HUDEP-2 (cell line): ENCODE measurements around the gene WNT7B.

Experiments used
- DNase-seq, 76 experiments: peaks; one replicate each; lab custom pipeline; 2025; ENCODE audit not compliant: unreplicated experiment in 76 of 76; lab: John Stamatoyannopoulos, UW

The WNT7B gene

DNA sequence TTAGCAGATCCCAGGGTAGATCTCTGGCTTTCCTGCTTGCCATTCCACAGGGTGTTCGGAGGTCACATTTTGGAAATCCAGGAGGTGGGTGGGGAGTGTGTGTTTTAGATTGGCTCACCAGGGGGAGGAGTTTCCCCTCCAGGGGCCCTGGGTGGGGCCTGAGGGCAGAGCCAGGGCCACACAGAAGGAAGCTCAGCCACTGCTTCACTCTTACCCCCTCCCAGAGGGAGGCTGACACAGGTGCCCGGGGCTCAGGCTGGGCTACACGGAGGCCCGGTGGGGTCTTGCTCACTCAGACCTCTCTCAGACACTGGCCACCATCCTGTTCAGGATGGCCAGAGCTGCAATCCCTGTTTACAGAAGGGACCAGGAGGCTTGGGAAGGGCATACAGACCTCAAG is 2.5 kb downstream of the WNT7B start:
- DNase-seq: no peak

DNA sequence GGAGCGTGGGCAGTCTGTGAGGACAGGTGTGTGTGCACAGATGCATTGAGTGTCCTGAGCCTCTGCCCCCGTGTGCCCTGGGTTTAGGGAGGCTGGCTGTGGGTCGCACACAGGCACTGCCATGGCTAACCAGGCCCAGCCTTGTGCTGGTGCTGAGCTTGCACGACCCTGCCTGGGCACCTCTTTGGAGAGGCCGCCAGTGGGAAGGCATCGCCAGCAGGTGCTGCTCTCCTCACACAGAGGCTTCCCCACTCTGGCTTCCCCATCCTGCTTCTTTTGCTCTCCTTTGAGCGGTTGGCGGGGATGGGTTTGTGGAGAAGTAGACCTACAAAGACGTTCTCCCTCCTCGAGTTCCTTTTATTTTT is 4.1 kb downstream of the WNT7B start:
- no peak for DNase-seq

DNA sequence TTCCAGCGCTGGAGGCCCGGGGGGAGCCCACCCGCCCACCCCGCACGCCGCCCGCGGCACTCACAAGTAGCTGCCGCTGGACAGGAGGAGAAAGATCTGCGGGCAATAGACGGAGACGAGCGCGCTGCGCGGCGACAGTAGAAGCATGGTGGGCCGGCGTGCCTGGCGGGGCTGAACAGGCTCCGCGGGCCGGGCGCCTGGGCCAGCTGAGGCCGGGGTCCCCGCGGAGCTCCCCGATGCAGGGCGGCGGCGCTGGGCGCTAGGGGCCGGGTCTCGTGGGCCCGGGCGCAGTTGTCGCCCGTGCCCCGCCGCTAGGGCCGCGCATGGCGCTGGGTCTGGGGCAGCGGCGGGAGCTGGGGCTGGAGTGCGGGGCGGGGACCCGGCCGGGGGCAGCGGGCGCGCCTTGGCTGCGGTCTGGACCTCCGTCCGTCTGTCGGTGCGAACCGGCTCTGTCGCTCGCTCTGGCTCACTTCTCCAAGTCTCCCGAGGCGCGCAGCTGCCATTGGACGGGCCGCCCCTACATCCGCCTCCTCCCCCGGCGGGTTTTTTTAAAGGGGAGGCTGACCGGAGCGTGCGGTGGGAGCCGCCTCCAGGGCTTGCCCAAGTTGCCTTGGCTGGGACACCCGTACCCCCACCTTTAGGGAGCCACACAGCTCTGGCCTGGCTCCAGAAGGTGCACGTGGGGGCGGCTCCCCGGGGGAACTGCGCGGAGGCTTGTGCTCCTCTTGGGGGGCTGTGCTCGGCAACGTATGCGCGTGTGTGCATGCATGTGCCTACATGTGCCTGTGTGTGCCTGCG is 4.7 kb downstream of the WNT7B start:
- no peak for DNase-seq

DNA sequence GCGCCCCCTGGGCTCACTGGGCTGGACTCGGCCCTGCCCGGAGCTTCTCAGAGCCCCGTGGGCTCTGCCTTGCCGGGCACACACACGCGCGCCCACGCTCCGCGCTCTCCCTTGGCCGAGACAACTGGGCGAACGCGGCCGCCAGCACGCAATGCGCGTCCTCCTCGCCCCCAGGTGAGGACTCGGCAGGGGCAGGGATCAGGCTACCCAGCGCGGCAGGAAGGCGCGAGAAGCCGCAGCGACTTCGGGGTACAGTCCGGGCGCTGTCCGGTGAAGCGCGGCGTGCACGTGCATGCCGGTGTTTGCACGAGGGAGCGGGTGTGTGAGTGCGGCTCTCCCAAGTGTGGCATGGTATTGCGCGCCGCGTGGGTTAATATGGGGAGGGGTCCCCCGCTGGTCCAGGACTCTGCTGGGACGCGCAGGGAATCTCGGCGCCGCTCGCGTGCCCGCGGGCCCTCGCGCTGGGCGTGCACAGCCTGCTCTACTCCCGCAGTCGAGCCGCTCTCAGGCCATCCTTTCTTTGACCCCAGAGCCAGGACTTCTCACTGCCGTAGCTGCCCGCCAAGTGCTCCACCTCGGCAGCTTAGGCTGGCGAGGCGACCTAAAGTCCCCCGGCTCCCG is 5.4 kb downstream of the WNT7B start:
- no peak for DNase-seq

DNA sequence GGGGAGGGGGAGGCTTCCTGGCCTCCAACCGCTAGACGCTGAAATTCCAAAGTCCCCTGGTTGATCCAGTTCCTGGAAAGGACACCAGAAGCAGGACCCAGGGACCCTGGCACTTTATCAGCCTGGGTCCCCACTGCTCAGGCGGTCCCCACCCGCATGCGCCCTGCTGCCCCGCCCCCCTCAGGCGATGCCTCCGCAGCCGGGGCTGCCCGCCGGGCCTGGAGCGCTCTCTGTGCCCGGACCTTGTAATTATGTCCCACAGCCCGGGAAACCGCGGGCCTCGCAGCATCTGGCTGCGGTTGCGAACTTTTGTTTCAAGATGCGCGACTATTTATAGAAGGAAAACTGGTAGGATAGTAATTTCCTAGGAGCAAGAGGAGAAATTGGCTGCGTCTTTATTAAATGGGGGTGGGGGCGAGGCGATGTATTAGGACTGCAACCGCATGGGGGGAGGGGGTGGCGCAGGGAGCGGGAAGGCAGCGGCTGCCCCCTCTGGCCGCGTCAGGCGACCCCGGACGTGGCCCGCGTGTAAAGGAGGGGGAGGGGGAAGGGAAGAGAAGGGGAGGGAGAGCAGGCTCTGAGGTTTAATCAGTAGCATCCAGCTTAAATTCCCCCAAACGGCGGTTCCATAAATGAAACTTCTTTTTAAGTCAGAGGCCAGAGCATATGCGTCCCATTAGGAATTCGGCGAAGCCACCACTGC is 6.1 kb downstream of the WNT7B start:
- no peak for DNase-seq

DNA sequence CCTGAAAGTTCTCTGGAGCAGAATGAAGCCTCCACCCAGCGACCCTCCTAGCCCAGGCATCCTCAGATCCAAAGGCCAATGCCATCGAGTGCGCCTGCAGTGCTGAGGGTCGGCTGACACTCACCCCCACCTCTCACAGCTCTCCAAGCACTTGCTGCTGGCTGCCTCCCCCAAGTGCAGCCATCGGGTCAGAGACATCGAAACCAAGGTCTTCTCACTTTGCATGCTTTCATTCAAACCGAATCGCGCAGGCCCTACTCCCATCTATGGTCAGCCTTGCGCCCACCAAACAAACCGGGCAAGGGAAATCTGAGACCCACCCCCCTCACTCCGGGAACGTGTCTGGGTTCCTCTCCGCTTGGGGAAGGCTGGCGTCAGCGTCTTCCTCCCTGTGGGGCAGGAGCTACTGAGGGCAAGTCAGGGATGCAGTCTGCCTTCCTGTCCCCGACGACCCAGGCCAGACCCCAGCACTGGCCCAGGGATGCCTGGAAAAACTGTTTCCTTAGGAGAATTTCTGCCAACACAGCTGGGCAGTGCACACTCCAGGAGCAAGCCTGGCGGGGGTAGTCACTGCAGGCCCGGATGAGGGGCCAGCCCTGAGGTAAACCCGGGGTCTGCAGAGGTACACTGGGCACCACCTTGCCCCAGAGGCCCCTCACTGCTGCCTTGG is 7.0 kb downstream of the WNT7B start:
- no peak for DNase-seq

DNA sequence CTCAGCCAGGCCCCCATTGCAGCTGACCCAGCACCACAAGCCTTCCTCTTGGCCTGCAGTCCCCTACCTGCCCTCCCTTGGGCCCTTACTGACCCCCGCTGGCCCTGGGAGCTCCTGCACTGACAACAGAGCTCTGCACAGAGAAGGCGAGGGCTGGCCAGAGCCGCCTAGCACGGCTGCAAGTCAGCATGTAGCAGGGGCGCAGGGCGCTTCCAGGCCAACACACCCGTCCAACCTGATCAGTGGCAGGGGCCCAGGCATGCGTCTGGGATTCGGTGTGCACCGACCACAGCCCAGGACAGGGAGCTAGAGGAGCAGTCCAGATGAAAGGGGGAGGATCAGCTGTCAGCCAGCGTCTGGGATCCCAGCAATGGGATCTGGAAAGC is 7.6 kb downstream of the WNT7B start:
- DNase-seq: no peak

DNA sequence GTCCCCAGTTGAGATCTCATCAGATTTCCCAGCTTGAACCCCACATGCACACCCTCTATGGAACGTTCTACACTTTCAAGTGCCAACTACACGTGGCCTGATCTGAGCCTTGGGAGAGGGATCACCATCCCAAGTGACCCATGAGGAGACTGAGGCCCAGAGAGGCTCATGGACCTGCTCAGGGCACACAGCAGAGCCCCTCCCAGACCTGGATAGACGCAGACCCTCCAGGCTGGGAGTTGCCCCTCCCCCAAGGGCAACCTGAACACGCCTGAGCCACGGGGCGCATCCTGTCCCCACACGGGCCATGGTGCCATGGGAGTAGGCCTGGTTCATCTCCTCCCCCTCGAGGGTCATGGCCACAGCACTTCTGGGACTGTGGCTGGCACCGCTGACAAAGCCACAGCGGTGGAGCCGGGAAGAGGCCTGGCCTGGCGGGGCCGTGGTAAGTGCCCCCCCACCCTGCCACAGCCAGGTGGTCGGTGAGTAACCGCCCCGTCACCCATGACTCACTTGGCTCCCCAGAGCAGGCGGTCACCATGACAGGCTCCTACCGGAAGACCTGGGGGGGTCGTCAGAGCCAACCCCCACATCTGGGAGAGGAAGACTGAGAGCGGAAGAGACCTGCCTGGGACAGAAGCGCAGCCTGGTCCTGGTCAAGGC is 8.1 kb downstream of the WNT7B start:
- no peak for DNase-seq

DNA sequence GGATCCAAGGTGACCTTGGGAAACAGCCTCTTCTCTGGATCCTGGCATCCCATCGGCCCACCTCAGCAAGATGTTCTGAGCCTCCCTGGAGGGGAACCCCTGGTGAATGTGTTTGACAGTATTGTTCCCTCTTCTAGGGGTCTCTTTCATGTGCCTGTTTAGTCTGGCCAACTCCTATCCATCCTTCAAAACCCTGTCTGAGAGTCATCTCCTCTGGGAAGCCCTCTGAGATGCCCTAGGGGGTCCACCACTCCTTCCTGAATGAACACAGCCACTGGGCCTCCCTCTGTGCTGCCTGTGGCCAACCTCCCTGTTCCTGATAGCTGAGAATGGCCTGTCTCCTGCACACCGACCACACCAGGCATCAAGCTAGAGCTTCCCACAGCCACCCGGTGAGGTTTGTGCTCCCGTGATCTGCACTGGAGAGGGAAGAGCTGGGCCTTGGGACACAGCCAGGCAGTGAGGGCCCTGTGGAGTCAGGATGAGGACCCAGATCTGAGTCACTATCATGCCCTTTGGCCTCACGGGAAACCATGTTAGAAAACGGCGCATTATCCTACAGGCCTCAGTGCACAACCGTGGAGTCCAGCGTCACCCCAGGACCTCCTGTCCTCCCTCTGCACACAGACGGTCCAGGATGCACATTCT is 8.8 kb downstream of the WNT7B start:
- no peak for DNase-seq

DNA sequence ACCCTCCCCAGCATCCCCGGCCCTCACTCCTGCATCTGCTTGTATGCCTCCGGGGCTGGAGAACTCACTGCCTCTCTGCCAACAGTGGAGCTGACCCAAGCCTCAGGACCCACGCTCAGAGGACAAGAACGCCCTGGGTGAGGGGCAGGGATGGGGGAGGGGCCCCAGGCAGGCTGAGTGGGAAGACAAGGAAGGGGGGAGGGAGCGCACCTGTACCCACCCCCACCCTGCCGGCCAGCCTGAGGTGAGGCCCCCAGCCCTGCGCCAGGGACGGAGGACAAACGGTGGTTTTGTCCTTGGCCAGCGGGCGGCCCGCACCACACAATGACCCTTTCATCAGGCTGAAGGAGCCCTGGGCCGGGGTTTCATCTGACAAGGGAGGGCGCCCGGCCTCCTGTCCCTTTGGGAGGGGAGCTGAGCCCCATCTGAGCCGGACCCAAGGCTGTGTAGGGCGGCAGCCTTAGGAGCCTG is 10.0 kb downstream of the WNT7B start:
- DNase-seq: no peak

DNA sequence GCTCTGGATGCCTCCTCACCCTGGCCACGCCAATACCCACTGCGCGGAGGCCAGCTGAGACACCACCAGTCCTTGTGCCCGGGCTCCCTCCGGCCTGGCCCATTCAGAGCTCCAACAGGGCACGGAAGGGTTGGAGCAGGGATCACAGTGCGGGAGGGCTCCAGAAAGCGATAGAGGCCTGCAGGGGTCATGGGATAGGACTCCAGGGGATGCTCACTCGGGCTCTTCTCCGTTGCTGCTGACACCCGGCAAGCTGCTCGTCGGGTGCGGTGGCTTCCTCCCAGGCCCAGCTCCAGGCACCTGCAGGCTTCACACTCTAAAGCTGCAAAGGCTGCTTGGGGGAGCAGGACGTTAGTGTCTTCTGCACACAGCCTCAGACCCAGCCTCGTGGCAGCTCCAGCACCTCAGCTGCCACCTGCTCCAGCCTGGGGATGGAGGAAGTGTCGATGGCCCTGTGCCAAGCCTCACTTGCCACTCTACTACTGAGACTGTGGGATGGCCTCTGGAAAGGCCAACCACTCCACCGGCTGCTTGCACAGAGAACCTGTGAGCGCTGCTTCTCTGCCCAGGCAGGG is 10.6 kb downstream of the WNT7B start:
- no peak for DNase-seq

DNA sequence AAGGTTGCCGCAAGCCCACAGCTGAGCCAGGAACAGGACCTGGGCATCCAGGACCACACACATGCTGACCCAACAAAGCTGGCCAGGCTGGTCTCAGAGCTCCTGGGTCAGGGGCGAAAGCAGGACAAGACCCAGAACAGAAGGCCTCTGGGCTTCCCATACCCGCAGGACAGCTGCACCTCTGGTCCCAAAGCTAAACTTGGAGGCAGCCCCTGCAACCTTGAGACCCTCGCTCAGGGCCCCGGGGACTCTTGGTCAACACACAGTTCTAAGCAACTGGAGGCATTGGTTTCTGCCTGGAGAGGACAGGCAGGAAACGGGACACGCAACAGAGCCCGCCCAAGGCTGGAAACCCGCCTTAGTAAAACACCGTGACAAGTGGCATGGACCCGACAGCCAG is 11.4 kb downstream of the WNT7B start:
- DNase-seq: no peak

DNA sequence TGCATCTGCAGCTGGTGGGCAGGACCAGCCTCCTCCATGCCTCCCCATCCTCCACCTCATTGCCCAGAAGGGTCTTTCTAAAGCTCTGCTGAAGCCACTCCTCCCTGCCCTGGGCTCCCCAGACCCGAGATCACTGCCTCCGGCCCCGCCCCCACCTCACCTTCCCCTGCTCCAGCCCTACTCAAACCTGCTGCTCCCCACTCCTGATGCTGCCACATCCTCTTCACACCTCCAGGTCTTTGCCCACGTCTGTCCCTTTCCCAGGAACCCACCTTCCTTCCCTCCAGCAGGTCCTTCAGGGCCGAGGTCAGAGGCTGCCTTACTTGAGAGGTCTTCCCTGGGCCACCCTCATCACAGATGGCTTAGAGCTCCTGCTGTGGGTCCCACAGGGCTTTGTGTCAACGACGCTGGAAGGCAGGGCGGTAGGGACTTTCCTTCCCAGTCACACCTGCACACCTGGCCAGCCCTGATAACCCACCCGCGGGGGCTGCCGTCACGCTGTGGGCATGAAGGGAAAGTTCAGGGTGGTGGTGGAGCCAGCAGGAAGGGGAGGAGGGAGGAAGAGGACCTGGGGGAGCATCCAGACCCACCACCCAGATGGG is 11.9 kb downstream of the WNT7B start:
- DNase-seq: no peak

DNA sequence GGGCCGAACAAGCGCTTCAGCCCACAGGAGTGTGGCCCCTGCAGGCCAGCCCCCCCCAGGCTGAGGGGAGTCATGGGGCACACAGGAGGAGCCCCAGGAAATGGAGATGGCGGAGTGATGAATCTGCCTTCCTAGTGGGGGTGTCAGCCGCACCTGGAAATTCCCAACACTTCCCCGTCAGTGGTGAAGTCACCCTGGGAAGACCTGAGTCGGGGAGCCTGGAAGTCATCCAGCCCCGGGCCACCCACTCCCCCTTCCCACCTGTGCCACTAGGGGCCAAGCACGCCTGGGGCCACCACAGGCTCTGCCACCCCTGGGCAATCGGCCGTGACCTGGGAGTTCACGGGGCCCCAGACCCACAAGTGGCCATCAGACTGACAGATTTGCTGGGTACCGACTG is 12.6 kb downstream of the WNT7B start:
- no peak for DNase-seq

DNA sequence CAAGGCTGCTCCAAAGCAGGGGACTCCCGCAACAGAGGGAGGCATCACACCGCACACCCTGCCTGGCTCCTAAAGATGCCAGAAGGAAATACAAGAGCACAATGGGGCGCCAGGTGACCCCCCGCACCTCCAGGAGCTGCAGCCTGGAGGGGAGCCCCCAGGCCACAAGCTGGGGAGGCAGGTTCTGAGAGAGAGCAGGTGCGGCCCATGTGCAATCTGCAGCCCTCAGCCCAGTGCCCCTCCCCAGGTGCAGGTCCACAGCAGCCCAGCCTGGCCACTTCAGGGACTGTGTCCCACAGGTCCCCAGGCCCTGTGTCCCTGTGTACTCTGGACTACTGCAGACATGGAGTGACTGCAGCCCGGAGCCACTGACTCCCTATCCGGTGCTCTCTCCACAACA is 13.1 kb downstream of the WNT7B start:
- DNase-seq: no peak

DNA sequence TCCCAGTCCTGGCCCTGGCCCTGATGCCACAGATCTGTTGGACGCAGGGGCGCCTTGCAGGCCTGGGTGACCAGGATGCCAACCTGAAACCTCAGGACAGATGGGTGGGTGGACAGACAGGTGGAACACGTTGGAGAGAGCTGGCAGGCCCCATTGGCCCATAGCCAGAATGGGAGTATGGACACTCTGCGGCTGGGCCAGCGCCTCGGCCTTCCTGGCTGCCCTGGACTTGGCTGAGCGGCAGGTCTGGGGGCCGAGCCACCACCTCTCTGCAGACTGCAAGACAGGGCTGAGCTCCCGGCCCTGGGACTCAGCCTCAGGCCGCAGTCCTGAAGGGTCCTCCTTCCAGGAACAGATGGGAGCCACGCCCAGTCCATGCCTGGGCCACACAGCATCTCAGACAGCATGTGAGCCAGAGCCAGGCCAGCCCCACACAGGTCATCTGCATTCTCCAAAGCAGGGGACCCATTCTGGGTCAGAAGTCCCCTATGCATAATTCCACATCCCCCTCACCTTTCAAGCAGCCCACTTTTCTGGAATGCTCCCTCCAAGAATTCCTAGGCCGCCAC is 14.1 kb downstream of the WNT7B start:
- DNase-seq: no peak

DNA sequence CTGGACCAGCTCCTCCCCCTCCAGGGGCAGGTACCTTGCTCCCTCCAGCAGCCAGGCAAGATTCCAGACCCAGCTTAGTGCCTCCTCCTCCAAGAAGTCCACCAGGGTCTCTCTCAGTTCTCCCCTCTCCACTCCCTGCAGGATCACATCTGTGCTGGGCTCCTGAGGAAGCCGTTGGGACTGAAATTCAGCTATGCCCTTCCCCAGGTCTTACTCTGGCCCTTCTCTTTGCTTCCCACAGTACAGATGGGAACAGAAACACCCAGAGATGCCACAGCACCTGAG is 14.6 kb downstream of the WNT7B start:
- DNase-seq: no peak

DNA sequence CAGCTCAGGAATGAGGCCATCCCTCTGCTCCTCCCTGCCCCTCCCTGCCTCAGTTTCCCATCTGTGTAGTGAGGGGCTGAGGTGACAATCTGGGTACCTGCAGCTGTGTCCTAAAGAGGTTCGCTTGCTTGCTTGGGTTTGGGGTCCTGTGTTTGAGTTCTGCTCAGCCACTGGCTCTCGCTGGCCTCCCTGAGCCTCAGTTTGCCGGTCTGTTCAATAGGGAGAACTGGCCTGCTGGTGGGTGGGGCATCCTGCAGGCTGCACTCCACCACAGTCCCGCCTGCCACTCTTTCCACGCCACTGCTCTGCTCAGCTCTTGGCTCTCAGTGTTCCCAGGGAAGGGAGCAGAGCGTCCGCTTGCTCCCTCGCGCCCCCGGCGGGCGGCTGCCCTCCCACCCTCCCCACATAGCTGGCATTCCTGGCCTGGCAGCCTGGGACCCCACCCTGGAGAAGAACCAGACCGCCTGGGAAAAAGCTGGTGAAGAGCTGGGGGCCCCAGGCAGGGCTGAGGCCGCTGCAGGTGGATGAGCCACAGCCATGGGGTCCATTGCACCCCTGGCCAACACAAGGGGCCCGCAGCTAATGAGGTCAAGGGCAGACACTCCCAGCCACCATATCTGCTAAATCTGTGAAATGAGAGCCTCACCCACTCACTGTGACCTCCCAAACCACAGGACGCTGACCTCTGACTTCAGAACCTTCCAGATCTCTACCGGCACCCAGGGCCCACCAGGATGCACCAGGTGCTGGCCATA is 15.1 kb downstream of the WNT7B start:
- no peak for DNase-seq
